GM19324 (cell line): ENCODE results near the gene CAMTA1.

Experiments used
- ATAC-seq: cut with Tn5 transposase; IDR thresholded peaks from one replicate; pipeline ENCODE4 v1.9.1; 2021; ENCODE audit warnings: mild to moderate bottlenecking, moderate library complexity; ENCODE audit not compliant: unreplicated experiment, low FRiP score

The CAMTA1 gene

DNA sequence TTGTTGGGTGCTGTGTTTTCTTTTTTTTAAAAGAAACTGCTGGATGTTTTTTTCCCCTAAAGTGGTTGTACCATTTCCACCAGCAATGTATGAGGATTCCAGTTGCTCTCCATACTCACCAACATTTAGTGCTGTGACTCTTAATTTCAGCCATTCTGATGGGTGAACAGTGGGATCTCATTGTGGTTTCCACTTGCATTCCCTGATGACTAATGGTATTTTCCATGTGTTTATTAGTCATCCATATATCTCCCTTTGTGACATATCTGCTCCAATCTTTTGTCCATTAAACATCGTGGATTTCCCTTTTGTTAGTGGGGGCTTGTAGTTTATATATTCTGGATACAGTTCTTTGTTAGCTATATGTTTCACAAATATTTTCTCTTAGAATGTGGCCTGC is 206.0 kb downstream of the CAMTA1 start:
- no peak for ATAC-seq

DNA sequence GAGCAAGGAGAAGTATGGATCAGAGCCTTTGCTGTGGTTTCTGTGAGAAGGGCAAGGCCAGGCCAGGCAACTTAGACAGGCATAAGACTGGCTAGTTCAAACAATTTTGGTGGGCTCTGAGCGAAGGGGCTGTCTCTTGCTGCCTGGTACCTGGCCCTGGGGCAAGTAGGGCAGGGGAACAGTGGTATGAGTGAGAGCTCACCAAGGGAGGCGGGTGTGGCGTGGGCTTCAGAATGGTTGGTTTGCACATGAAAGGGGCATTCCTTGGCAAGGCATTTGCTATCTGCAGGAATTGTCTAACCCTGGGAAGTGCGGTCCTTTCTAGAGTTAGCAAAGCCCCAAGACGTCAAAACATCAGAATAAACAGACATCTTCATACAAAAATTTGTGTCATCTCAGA is 210.5 kb downstream of the CAMTA1 start:
- ATAC-seq = no peak

DNA sequence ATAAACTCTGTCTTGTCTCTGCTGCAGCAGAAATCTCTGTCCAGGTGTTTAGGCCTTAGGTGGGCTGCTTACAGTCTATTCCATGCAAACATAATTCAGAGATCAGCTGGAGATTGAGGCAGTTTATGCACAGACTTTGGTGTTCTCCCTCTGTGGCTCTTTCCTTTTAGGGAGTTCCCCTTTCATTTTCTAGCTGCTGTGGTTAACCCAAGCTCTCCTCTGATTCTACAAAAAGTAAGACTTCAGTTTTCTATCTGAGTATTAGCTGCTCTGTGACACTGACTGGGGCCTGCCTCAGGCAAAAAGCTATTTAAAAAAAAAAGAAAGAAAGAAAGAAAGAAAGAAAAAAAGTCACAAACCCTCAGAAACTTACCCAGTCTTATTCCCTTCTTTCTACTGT is 211.1 kb downstream of the CAMTA1 start:
- no peak for ATAC-seq

DNA sequence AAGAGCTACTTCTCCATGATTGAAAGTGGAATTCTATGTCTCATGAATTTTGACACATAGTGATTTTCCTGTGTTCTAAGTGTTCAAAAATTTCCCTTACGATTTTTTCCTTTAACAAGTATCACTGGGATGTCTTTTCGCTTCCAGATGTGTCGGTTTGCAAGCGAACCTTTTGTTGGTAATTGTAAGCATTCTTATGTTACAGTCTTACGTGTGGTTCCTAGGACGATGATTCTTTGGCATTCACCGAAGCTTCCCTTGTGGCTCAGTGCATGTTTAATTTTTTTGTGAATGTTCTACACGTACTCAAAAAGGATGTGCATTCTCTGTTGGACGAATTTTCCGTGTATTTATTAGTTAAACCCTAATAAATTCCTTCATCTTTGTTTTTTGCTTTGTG is 211.6 kb downstream of the CAMTA1 start:
- ATAC-seq = no peak

DNA sequence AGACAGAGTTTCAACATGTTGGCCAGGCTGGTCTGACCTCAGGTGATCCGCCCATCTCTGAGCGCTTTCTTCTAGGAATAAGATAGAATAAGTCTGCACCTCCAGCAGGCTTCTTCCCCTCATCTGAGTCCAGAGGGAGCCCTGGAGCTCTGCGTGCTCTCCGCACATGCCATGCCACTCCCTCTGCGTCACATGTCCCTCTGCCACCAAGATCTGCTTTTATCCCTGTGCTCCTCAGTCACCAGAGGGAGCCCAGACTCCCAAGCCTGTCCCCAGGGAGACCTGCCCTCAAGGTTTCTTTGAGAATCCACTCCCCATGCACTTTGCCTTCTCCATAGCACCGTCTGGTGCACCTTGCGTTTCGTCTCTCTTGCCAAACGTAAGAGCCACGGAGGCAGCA is 213.0 kb downstream of the CAMTA1 start:
- ATAC-seq = no peak

DNA sequence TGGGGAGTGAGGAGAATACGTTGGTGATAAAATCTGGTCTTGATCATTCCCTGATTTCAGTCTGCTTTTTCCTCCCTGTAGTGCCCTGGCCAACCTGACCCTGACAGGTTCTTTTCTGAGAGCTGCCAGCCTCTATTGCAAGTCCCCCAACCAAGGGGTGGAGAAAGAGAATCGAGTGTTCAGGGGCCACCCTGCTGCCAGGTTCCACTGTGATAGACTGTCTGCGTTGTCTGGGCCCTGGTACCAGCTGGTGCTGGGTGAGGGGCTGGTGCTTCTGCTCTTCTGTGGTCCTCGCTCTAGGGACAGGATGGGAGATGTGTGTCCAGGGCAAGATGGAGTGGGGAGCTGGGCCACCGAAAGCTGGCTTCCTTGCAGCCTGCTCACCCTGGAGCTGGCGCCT is 214.6 kb downstream of the CAMTA1 start:
- no peak for ATAC-seq

DNA sequence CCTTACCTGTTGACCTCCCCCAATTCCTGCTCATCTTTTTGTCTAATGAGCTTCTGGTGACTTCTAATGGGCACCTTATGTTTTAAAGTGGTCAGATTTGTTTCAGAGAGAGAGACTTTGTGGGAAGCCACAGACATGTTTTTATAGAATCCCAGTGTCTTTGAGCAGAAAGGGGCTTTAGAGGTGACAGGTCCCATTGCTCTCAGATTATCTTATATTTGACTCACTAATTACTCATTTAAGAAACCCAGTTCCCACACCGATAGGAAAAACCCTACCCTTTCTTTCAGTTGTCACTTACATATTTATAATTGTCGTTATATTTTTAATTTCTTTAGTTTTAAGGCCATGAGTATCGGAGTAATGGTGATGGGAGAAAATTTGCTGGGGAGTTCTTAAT is 215.5 kb downstream of the CAMTA1 start:
- no peak for ATAC-seq

DNA sequence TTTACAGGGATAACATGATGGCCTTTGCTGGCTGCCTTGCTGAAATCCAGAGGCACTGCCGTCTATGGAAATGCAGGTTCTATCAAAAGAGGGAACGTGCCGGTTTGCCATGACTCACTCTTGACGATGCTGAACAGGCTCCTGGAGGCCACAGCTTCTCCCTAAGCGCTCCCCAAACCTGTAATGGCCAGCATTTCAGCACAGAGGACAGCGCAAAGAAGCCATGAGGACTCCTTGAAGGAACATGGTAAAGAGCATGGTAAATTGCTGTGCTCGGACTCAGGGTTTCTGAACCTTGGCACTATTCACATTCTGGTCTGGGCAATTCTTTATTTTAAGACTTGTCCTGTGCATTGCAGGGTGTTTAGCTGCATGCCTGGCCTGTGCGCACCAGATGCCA is 217.5 kb downstream of the CAMTA1 start:
- ATAC-seq = no peak

DNA sequence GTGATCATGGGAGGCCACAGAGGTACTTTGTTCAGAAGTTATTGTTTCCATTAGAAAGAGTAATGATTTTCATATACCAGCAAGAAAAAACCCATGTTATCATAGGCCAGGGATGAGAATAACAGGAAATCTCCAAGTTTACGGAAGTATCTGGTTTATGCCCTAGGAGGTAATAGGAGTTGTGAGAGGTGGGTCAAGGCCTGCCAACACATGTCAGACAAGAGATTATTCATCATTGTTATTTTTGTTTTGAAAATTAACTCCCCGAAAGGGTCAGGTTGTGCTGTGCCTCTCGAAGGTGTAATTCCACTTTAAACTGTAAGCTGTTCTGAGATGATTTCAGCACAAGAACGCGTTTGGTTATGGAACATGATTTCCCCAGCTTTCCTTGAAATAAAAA is 218.4 kb downstream of the CAMTA1 start:
- ATAC-seq = no peak

DNA sequence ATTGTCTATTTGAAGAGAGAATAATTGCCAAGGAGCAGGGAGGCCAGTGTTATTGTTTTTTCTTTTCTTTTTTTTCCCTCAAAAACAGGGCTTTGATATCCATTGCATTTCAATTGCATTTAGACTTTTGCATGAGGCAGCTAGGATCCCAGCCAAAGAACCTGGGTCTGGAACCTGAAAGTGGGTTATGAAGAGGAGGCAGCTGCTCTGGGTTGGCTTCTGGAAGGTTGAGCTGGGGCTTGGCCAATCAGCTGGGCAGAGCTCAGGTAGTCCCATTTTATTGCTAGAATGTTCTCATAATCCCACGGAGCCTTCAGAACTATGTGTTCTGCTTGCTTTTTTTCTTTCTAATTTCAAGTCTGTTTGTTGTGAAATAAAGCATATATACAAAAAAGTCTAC is 218.9 kb downstream of the CAMTA1 start:
- ATAC-seq = no peak

DNA sequence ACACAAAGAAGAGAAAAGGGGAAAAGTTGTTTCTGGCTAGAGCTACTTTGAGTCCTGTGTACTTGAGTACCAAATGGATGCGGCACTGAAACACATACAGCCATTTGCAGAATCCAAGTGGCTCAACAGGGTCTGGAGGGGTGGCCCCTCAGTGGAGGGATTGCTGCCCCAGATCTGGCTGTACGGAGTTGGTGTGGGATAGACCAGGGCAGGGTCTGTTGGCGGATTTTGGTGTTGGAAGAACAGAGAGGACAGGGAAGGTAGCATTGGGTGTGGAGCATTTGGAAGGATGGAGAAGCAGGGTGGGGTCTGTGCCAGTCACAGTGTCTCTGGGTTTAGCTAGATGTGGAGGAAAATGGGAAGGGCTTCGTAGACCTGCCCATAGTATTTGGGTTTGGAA is 220.5 kb downstream of the CAMTA1 start:
- no peak for ATAC-seq

DNA sequence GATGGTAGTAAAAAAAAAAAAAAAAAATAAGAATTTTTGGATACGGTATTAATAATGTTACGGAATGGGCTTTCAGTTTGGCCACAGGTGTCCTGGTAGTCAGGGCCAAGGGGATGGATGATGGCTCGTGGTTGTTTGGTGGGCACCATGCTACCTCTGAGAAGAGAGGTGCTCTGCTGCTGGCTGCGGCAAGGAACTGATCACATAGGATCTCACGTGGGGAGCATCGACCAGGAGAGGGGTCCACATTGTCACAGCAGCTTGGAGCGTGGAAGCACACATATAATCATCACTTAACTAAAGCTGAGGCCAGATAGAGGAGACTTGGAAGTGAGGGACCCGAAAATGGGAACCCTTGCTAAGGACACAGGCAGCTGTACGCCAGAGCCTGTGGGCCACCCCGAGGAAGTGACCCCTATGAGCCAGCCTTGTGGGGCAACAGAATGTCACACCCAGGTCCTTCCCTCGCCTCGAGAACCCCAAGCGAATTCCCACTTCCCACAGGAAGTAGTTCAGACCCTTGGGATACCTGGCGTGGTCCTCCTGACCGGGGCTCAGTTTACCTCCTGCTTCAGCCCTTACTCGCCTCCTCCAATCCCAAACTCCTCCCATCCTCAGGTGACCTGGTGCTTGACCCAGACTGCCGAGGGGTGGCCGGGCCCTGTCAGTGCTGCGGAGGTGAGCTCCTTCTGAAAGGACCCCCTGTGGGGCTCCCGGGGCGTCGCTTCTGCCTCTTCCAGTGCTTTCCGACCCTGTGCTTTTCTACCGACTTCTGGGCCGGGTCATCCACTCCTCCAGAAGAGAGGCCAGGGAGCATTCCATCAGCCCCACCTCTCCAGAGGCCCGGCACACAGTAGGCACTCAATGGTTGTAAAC is 222.0 kb downstream of the CAMTA1 start:
- ATAC-seq = no peak

DNA sequence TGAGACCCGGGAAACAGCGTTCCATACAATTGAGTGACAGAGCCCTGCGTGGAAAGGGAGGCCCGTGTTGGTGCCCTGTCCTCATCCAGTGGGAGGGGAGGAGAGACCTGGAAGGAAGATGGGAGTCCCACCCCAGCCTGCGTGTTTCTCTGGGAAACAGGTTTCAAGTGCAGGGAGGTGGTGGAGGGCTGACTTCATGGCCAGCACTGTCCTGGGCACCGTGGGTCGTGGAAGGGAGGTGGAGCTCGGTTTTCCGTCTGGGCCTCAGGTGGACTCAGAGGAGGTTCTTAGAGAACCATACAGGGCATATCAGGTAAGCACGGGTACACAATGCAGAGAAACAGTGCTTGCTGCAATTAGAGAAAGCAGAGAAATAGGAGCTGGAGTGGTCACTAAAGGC is 222.6 kb downstream of the CAMTA1 start:
- no peak for ATAC-seq

DNA sequence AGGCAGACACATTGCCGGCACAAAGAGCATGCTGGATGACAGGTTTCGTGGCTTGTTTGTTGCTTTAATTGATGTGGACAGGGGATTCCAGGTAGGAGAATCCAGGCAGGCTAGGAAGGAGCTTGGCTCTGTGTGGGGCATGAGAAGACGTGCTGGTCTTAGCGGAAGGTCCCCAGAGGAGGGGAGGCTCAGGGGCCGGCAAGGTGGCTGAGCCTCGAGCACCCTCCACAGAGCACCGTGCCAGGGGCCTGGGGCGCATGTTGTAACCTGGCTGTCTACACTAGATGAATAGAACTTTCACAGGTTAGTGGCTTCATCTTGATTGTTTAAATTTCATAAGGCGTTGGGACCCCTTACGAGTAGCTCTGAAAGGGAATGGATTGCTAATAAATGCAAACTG is 223.1 kb downstream of the CAMTA1 start:
- no peak for ATAC-seq

DNA sequence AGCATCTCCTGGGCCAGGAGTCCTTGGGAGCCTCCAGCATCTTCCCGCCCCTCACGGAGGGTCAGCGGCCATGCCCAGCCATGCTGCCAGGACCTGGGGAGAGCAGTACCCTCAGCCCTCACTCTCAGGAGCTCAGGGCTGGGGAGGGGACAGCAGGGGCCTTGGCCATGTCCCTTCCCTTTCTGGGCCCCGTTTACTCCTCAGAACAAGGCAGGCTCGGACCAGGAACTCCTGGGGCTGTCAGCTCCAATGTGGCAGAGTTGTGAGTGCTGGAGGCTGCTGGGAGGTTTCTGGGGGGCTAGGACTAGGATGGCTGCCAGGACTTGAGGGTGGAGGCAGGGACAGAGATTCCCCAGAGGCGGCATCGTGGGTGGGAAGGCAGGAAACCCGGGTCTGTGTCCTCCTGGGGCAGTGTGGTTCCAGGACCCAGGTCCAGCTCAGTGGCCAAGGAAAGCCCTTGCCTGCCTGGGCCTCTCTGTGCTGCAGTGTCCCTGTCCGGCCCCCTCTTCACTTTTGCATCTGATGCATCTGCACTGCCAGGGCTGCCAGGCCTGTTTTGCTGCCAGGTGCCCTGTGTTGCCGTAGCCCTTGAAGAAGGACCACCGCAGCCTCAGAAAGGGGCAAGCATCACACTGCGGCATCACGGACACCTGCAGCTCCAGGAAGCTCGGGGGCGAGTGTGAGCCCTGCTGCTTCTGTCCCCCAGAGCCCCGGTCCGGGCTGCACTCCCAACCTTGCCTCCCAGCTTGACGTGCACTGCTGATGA is 223.9 kb downstream of the CAMTA1 start:
- no peak for ATAC-seq

DNA sequence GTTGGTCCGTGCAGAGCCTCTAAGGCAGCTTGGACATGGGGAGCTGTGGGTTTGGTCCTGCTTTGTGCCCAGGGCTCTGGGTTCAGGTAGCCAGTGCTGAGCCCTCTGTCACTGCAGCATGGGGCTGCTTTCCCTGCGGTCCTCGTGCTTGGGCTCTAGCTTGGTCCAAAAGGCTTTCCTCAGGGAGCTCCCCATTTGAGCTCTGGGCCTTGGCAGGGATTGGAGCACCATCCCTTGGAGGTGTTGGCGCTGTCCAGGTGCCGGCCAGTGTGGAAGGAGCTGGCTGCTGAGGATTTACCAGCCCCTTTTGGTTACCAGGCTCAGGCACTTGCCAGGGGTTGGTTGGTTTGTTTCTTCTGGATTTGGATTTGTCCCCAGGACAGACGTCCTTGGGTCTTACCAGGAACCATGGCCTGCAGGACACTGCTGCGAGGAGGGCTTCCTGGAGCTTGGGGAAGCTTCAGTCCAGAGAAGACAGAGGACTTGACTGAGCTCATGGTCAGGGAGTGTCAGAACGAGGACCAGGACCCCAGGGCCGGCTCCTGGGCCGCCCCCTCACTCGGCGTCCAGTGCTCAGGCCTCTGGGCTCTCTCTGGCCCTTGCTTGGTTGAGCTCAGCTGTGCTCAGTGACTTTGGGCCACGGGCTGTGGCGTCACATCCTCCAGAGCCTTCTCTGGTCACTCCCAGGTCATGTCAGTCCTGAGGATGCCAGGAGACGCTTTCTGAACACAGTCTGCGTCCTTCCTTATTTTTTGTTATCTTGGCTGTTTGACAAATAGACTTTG is 224.7 kb downstream of the CAMTA1 start:
- ATAC-seq = no peak

DNA sequence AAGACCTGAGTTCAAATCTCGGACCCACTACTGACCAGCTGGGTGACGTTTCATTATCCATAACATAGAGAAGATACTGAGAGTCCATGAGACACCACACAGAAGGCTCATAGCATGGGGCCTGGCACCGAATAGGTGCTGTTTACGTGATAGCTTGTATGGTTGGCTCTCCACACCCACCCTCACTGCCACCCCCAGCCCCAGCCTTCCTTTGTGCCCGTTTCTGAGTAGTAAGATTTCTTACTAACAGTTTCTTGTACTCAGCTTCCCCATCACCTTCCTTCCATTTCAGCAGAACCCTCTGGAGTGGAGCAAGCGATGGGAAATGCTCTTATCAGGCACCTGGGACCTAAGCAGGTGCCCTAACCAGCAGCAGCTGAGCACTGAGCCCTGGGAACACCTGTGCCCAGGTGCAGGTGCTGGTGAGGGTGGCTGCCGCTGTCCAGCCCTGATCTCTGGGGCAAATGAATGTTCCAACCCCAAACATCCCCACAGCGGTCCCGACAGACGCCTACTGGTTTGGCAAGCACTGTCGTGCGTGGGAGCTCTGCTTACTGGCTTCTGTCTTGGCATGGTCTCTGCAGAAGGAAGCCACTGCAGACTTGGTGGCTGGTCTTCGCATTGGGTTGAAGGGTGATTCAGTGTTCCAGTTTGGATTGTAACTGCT is 225.4 kb downstream of the CAMTA1 start:
- ATAC-seq = no peak

DNA sequence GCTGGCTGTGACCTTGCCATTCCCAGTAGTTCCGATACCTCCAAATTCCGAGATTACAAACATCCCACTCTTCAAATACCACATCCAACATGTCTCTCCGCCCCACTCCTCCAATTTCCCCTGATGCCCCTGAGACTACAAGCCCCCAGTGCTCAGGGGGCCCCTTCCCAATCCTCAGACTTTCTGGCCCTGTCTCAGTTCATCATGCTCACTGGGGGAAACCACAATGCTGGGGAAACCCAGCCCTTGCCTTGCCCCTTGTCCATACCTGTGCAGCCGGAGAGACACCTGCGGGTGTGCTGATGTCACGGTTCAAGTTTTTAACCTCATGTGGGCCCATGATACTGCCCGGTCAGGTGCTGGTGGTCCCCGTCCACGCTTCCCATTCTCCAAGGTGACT is 226.6 kb downstream of the CAMTA1 start:
- no peak for ATAC-seq

DNA sequence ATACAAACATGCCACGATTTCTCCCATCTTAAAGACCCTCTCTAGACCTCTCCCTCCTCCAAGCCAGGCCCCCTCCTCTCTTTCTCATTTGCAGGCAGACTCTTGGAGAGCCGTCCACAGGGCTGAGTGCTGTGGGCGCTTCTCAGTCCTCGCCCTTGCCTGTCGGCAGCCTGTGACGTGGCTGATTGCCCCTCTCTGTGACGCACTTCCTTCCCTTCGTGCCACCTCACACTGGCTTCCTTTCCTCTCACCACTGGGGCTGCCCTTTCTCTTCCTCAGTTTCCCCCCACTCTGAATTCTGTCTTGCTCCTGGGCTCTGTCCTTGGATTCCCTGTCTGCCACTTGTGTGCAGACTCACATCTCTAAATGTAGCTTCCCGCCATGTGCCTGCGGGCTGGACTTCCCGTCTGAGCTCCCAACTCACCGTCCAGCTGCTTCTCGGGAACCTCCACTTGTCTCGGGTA is 227.2 kb downstream of the CAMTA1 start:
- ATAC-seq = no peak

DNA sequence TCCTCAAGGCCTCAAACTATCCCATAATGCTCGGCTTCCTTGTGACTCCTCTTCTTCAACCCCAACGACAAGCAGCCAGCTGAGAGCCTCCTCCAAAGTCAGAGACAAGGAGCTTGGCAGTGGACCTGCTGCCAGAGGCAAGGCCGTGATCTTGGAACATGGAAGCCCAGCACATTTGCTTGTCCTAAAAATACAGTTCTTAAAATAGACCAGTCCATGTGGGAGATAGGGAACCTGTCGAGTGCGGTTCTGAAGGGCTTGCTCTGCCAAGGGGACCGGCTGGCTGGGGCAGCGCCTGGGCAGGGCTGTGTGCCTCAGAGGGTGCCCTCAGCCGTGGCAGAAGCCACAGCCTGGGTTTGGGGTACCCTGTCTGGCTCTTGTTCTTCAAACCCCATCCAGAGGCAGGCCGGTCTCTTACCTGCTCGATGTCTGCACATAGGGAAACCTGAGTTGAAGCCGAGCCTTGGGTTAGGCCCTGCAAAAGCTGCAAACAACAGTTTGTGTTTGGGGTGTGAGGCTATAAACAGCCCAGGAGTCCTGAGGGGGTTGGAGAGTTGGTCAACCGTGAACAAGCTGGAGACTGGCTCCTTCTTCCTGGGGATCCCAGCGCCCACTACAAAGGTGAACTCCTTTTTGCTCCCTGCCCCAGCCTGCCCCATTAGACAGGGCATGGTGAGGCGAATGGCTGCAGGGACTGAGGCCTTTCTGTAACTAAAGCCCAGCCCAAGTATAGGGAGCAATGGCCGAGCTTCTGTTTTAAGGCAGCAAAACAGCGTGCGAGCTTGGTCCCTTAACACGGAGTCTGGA is 228.8 kb downstream of the CAMTA1 start:
- no peak for ATAC-seq
